SKM-1 (cell line): ENCODE results near the gene KRT39.
"Not testable (repeated sequence)": the region's sequence is repeated elsewhere in the genome, so short reads cannot be mapped to it uniquely, and the experiment has no call there.

Experiments
- DNase-seq: peaks from one replicate; lab custom pipeline; 2025; ENCODE audit not compliant: unreplicated experiment; lab: John Stamatoyannopoulos, UW

Gene KRT39

GRCh38 chr17:40942553-40942952 is 24.2 kb downstream of the KRT39 start:
- DNase-seq: no peak

GRCh38 chr17:40940266-40940665 is 26.5 kb downstream of the KRT39 start:
- DNase-seq: no peak

DNA sequence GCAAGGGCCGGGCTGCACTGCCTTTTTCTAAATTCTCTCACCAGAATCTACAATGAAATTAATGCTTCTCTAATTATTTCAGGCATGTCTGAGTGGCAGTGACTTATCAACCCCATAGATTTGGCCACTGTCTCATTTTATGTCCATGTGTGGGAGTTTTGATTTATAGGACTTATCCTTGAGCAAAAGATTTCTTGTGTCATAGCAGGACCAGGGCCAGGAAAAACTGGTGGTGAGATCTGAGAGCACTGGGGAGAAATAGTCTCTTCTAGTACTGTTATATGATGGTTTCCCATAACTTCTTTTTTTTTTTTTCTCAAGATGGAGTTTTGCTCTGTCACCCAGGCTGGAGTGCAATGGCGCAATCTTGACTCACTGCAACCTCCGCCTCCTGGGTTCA is 27.8 kb downstream of the KRT39 start:
- no peak for DNase-seq

GRCh38 chr17:40937384-40937819 is 29.3 kb downstream of the KRT39 start, which contains the start of gene KRT23:
KRT23 (minus strand) TSS chr17:40937646; CDS start chr17:40936603, 1,043 bp downstream.
- no peak for DNase-seq

GRCh38 chr17:40936976-40937375 is 29.8 kb downstream of the KRT39 start:
- no peak for DNase-seq

- DNase-seq: no peak
Measured at GRCh38 chr17:40936437-40936971, 30.2 kb downstream of the KRT39 start.

DNA sequence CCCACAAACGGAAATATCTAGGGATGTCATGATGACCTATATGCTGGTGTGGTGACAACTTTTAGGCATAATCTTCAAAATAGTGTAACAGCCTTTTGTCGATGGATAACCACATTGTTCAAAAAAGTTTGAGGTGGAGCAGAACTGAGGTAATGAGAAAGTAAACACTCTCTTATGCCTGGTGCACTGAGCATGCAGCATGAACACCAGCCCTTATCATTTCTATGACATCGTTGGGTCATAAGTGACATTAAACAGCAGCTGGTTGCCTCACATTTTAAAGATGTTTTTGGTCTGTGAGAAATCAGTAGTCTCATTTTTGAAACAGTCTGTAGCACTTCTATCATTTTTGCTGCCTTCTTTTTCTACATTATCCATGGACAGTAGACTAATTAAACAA is 31.1 kb downstream of the KRT39 start:
- no peak for DNase-seq

GRCh38 chr17:40932608-40933007 is 34.1 kb downstream of the KRT39 start:
- no peak for DNase-seq

- no peak for DNase-seq
Measured at GRCh38 chr17:40931311-40931710, 35.4 kb downstream of the KRT39 start.

DNA sequence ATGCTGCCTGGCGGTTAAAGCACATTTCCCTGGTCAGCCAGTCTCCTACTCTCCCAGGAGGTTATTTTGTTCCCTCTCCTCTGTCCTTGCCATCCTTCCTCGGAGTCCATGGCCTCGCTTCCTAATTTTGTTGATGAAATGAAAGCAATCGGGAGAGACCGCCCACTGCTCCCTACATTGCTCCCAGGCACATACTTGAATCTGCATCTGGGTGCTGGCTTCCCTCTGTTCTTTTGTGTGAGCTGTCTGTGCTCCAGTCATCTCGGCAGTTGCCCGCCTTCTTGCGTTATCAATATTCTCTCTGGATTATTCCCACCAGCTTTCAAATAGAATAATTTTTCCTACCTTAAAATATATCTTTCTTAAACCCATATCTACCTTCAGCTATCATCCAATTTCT is 40.4 kb downstream of the KRT39 start:
- DNase-seq: no peak

DNA sequence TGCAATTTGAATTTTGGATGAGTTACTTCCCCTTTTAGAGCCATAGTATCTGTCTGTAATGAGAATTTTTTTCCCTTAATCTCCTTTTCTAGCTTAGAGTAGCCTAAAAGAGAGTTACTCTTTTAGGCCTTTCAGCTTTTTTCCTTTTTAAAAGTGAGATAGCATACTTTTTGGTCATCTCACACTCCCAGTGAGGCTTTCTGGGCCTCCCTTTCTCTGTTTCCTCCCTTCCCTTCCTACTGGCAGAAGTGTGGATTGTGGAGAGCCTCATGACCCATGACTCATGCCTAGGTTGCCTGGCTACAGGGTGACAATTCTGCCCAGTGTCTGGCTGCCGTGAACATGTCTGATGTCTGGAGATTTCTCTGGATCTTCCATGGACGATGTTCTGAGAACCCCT is 44.5 kb downstream of the KRT39 start:
- no peak for DNase-seq

- DNase-seq: no peak
Measured at GRCh38 chr17:40921026-40921425, 45.7 kb downstream of the KRT39 start.

GRCh38 chr17:40917116-40917515 is 49.6 kb downstream of the KRT39 start:
- DNase-seq: not testable (repeated sequence)

DNA sequence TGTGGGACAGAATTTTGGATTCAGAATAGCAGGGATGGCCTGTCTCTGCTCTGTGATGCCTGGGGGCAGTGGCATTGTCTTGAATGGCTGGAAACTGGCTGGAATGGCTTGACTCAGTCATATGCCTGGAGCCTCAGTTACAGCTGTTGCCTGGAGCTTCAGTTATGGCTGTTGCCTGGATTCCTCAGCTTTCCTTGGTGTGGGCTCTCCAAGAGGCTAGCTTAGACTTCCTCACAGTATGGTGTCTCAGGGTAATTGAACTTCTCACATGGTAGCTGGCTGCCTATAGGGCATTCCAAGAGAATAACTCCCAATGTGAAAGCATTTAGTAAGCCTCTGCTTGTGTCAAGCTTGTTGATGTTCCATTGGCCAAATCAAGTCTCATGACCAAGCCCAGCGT is 50.4 kb downstream of the KRT39 start:
- DNase-seq: no peak

- no peak for DNase-seq
Measured at GRCh38 chr17:40915721-40916256, 51.0 kb downstream of the KRT39 start.

- DNase-seq: no peak
Measured at GRCh38 chr17:40915199-40915661, 51.5 kb downstream of the KRT39 start.

- no peak for DNase-seq
Measured at GRCh38 chr17:40914075-40914855, 52.5 kb downstream of the KRT39 start.

GRCh38 chr17:40912486-40913210 is 54.1 kb downstream of the KRT39 start:
- no peak for DNase-seq

DNA sequence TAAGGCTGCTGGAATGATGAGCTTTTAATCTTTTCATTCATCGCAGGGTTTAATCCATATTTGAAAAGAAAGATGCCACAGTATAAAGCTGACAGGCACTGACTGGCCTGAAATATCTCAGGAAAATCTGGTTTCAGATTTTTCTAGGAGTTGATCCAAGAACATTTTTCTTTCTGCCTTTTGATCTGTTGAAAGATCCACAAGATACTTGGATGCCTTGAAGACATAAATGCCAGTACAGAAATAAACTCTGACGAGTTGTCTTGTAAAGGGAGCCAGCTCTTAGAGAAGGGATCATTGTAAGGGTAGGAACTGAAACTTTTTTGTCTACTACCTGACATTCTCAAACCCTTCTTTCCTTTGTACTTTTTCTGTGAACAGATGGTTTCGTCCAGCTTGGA is 56.3 kb downstream of the KRT39 start:
- DNase-seq: no peak

DNA sequence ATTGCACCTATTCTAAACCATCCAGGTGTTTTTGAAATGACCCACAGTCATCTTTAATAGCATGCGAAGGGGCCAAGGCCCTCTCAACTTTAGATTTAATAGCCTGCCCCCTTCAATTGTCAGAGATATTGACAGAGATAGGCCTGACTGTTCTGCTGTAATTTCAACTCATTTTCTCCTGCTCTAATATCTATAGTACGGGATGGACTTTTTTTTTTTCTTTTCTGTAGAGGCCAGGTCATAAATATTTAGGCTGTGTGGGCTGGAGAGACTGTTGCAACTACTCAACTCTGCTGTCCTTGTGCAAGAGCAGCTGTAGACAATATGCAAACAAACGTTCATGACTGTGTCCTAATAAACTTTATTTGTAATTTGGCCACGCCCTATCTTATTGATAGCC is 57.0 kb downstream of the KRT39 start:
- DNase-seq: no peak

- DNase-seq: peak; percentile 28
Measured at GRCh38 chr17:40909351-40909750, 57.4 kb downstream of the KRT39 start.
